B cell (primary cell): ENCODE measurements around the gene DNAH2.

Experiments
- CTCF ChIP-seq: fragments of 200-600 bp; IDR thresholded peaks from one replicate; pipeline ENCODE4 v1.8.0; 2022; ENCODE audit warnings: antibody characterized with exemption, mild to moderate bottlenecking
- EZH2 ChIP-seq: IDR thresholded peaks from 2 replicates; pipeline ENCODE4 v1.6.1; 2012; ENCODE audit warnings: borderline replicate concordance, low read depth, mild to moderate bottlenecking, moderate library complexity, low read length; ENCODE audit not compliant: insufficient read depth, poor library complexity, severe bottlenecking

GRCh38 chr17:7716901-7717755 is at the start of gene DNAH2:
- TF ChIP-seq CTCF = no peak
- no peak for TF ChIP-seq EZH2
